Karpas-422 (cell line): ENCODE results near the gene HVCN1. TPM values are rescaled to one million over a fixed set of nuclear protein-coding genes. Genes with fewer than 3 reads are reported as not detected.
"Not testable (repeated sequence)": the region's sequence is repeated elsewhere in the genome, so short reads cannot be mapped to it uniquely, and the experiment has no call there.

Experiments
- DNase-seq: peaks from one replicate; pipeline ENCODE4 v3.0.0-alpha.2; 2015
- H2AFZ ChIP-seq: fragments of 200-600 bp; sonication (generic); 2 replicates; pipeline ENCODE4 v1.6.1; 2014; ENCODE audit warnings: antibody characterized with exemption, low read length, mixed read lengths
- H3K27ac ChIP-seq: fragments of 200-600 bp; sonication (generic); 2 replicates; pipeline ENCODE4 v1.5.1; 2014; ENCODE audit warnings: mild to moderate bottlenecking, low read length, moderate library complexity
- H3K27me3 ChIP-seq: fragments of 200-600 bp; sonication (generic); 2 replicates; pipeline ENCODE4 v1.6.1; 2014; ENCODE audit warnings: low read length, mixed read lengths
- H3K36me3 ChIP-seq: fragments of 200-600 bp; sonication (generic); 2 replicates; pipeline ENCODE4 v1.6.1; 2014; ENCODE audit warnings: low read length, mixed read lengths; ENCODE audit not compliant: insufficient read depth
- H3K4me1 ChIP-seq: fragments of 200-600 bp; sonication (generic); 2 replicates; pipeline ENCODE4 v1.6.1; 2014; ENCODE audit warnings: mild to moderate bottlenecking, low read length, mixed read lengths
- H3K4me2 ChIP-seq: fragments of 200-600 bp; sonication (generic); 2 replicates; pipeline ENCODE4 v1.6.1; 2014; ENCODE audit warnings: low read length, low read depth, mild to moderate bottlenecking; ENCODE audit not compliant: poor library complexity, severe bottlenecking
- H3K4me3 ChIP-seq: fragments of 200-600 bp; sonication (generic); 2 replicates; pipeline ENCODE4 v1.5.1; 2014; ENCODE audit warnings: mild to moderate bottlenecking, antibody characterized with exemption, low read length, mixed read lengths
- H3K79me2 ChIP-seq: fragments of 200-600 bp; sonication (generic); 2 replicates; pipeline ENCODE4 v1.6.1; 2014; ENCODE audit warnings: mild to moderate bottlenecking, low read length, mixed read lengths
- H3K9ac ChIP-seq: fragments of 200-600 bp; sonication (generic); 2 replicates; pipeline ENCODE4 v1.6.0; 2014; ENCODE audit warnings: low read length
- H3K9me2 ChIP-seq: fragments of 200-600 bp; sonication (generic), shearing (Covaris generic); replicated peaks from 2 replicates; pipeline ENCODE4 v1.6.0; 2014; ENCODE audit warnings: mild to moderate bottlenecking, low read length, moderate library complexity; ENCODE audit not compliant: insufficient read depth
- H3K9me3 ChIP-seq: fragments of 300-700, 200-600 bp; sonication (generic); 2 replicates; pipeline ENCODE4 v1.6.1; 2014; ENCODE audit warnings: low read length, mixed read lengths
- H4K20me1 ChIP-seq: fragments of 200-600 bp; sonication (generic); 2 replicates; pipeline ENCODE4 v1.6.1; 2014; ENCODE audit warnings: mild to moderate bottlenecking, antibody characterized with exemption, low read length, low read depth; ENCODE audit not compliant: insufficient read depth
- total RNA-seq: library from RNA; depleted of rRNA; stranded (reverse); fragments of >200 nt; shearing (Covaris generic); gene quantifications from 2 replicates; pipeline ENCODE4 v1.2.3, GENCODE V29; 2014; ENCODE audit warnings: low replicate concordance

HVCN1 gene
- total RNA-seq, 1 experiment from 2014 or later: 11.5 TPM

- H3K4me2 ChIP-seq: no peak overlapping the region
- H3K36me3 ChIP-seq: peaks cover 75% of the 10 kb centered on the region
- H3K9me2 ChIP-seq: no peaks in the 10 kb centered on the region
- H3K9me3 ChIP-seq: no peaks in the 10 kb centered on the region
- no peak for DNase-seq
- H3K9ac ChIP-seq: no peak overlapping the region
- H3K79me2 ChIP-seq: peaks cover 72% of the 10 kb centered on the region
- H3K4me3 ChIP-seq: no peak overlapping the region
- no peak overlapping the region for H3K27ac ChIP-seq
- H3K4me1 ChIP-seq: peaks cover 3% of the 10 kb centered on the region; the same call in 1 of the 2 replicates
- H2AFZ ChIP-seq: no peak overlapping the region
- no peaks in the 10 kb centered on the region for H3K27me3 ChIP-seq
- peaks cover 47% of the 10 kb centered on the region for H4K20me1 ChIP-seq
Observed at GRCh38 chr12:110726708-110727369, 37.9 kb upstream of the HVCN1 start.

GRCh38 chr12:110726028-110726427, 37.1 kb upstream of the HVCN1 start:
- no peak overlapping the region for H2AFZ ChIP-seq
- peaks cover 41% of the 10 kb centered on the region for H4K20me1 ChIP-seq
- no peak for DNase-seq
- H3K4me1 ChIP-seq: peaks cover 5% of the 10 kb centered on the region; the same call in 1 of the 2 replicates
- no peak overlapping the region for H3K27ac ChIP-seq
- H3K4me3 ChIP-seq: no peak overlapping the region
- H3K9me3 ChIP-seq: no peaks in the 10 kb centered on the region
- H3K27me3 ChIP-seq: no peaks in the 10 kb centered on the region
- no peaks in the 10 kb centered on the region for H3K9me2 ChIP-seq
- H3K36me3 ChIP-seq: peaks cover 75% of the 10 kb centered on the region
- H3K9ac ChIP-seq: no peak overlapping the region
- H3K4me2 ChIP-seq: no peak overlapping the region
- H3K79me2 ChIP-seq: peaks cover 68% of the 10 kb centered on the region

GRCh38 chr12:110725267-110725666, 36.4 kb upstream of the HVCN1 start:
- Histone ChIP-seq H4K20me1 (peaks cover 35% of the 10 kb centered on the region), H3K9me3 (no peaks in the 10 kb centered on the region), H3K79me2 (peaks cover 62% of the 10 kb centered on the region), H3K4me3 (no peak overlapping the region), H3K36me3 (peaks cover 75% of the 10 kb centered on the region), H3K4me2 (no peak overlapping the region), H3K9me2 (no peaks in the 10 kb centered on the region), H3K4me1 (peaks cover 13% of the 10 kb centered on the region), H3K9ac (no peak overlapping the region), H3K27me3 (no peaks in the 10 kb centered on the region), H2AFZ (no peak overlapping the region), H3K27ac (no peak overlapping the region)
- DNase-seq: no peak

GRCh38 chr12:110722892-110723291, 34.0 kb upstream of the HVCN1 start:
- Histone ChIP-seq H3K36me3 (peaks cover 78% of the 10 kb centered on the region), H3K79me2 (peaks cover 44% of the 10 kb centered on the region), H3K4me1 (peaks cover 36% of the 10 kb centered on the region), H4K20me1 (peaks cover 22% of the 10 kb centered on the region)
- H3K4me2 ChIP-seq, H3K27ac ChIP-seq, H2AFZ ChIP-seq, DNase-seq, H3K9me3 ChIP-seq, H3K27me3 ChIP-seq, H3K9me2 ChIP-seq, H3K4me3 ChIP-seq, H3K9ac ChIP-seq: not testable (repeated sequence)

- Histone ChIP-seq H3K9me2 (no peaks in the 10 kb centered on the region), H3K4me1 (peaks cover 36% of the 10 kb centered on the region), H3K9me3 (no peaks in the 10 kb centered on the region), H3K36me3 (peaks cover 69% of the 10 kb centered on the region), H3K27me3 (no peaks in the 10 kb centered on the region), H3K79me2 (peaks cover 31% of the 10 kb centered on the region), H3K9ac (no peak overlapping the region), H4K20me1 (peaks cover 13% of the 10 kb centered on the region), H3K4me2 (no peak overlapping the region), H3K27ac (no peak overlapping the region), H2AFZ (no peak overlapping the region), H3K4me3 (no peak overlapping the region)
- no peak for DNase-seq
Observed at GRCh38 chr12:110721570-110721969, 32.7 kb upstream of the HVCN1 start.

- no peak overlapping the region for H3K4me2 ChIP-seq
- H3K9me3 ChIP-seq: no peaks in the 10 kb centered on the region
- H3K4me1 ChIP-seq: peaks cover 34% of the 10 kb centered on the region
- H3K79me2 ChIP-seq: peaks cover 22% of the 10 kb centered on the region
- no peaks in the 10 kb centered on the region for H3K9me2 ChIP-seq
- H4K20me1 ChIP-seq: peaks cover 4% of the 10 kb centered on the region; the same call in 1 of the 2 replicates
- no peak overlapping the region for H2AFZ ChIP-seq
- H3K27me3 ChIP-seq: no peaks in the 10 kb centered on the region
- no peak for DNase-seq
- no peak overlapping the region for H3K4me3 ChIP-seq
- H3K36me3 ChIP-seq: peaks cover 62% of the 10 kb centered on the region
- no peak overlapping the region for H3K9ac ChIP-seq
- H3K27ac ChIP-seq: no peak overlapping the region
Observed at GRCh38 chr12:110720516-110720915, 31.6 kb upstream of the HVCN1 start.

- H3K27ac ChIP-seq: peak overlapping the region; percentile 22
- peak; percentile 60 for DNase-seq
- no peak overlapping the region for H3K9ac ChIP-seq
- H3K9me2 ChIP-seq: no peaks in the 10 kb centered on the region
- no peak overlapping the region for H3K4me3 ChIP-seq
- H3K4me2 ChIP-seq: no peak overlapping the region
- no peaks in the 10 kb centered on the region; the same call in 1 of the 2 replicates for H4K20me1 ChIP-seq
- no peak overlapping the region for H2AFZ ChIP-seq
- H3K27me3 ChIP-seq: no peaks in the 10 kb centered on the region
- peaks cover 10% of the 10 kb centered on the region; the same call in 1 of the 2 replicates for H3K79me2 ChIP-seq
- H3K4me1 ChIP-seq: peaks cover 34% of the 10 kb centered on the region
- no peaks in the 10 kb centered on the region for H3K9me3 ChIP-seq
- H3K36me3 ChIP-seq: peaks cover 49% of the 10 kb centered on the region
Observed at GRCh38 chr12:110718222-110718908, 29.4 kb upstream of the HVCN1 start.

- Histone ChIP-seq H3K9me3 (no peaks in the 10 kb centered on the region), H3K27ac (no peak overlapping the region), H3K36me3 (peaks cover 40% of the 10 kb centered on the region; the same call in 1 of the 2 replicates), H3K4me2 (no peak overlapping the region), H2AFZ (no peak overlapping the region), H3K9me2 (no peaks in the 10 kb centered on the region), H4K20me1 (no peaks in the 10 kb centered on the region; the same call in 1 of the 2 replicates), H3K79me2 (0 out of 2 replicates have a peak, but pooled peaks cover 8% of the 10 kb centered on the region), H3K4me1 (peaks cover 34% of the 10 kb centered on the region), H3K9ac (no peak overlapping the region), H3K4me3 (no peak overlapping the region), H3K27me3 (no peaks in the 10 kb centered on the region)
- DNase-seq: no peak
Observed at GRCh38 chr12:110717037-110717436, 28.1 kb upstream of the HVCN1 start.
